ENCODE data around the gene MEIG1. TPM values are rescaled to one million over a fixed set of nuclear protein-coding genes. Genes with fewer than 3 reads are reported as not detected.
"Not testable (repeated sequence)": the region's sequence is repeated elsewhere in the genome, so short reads cannot be mapped to it uniquely, and the experiment has no call there.

Gene MEIG1
- total and polyA plus RNA-seq, 2 of the 8 experiments (the other 6 are each of a cell fraction or from before 2014, with no cell fraction given) = not detected

DNA sequence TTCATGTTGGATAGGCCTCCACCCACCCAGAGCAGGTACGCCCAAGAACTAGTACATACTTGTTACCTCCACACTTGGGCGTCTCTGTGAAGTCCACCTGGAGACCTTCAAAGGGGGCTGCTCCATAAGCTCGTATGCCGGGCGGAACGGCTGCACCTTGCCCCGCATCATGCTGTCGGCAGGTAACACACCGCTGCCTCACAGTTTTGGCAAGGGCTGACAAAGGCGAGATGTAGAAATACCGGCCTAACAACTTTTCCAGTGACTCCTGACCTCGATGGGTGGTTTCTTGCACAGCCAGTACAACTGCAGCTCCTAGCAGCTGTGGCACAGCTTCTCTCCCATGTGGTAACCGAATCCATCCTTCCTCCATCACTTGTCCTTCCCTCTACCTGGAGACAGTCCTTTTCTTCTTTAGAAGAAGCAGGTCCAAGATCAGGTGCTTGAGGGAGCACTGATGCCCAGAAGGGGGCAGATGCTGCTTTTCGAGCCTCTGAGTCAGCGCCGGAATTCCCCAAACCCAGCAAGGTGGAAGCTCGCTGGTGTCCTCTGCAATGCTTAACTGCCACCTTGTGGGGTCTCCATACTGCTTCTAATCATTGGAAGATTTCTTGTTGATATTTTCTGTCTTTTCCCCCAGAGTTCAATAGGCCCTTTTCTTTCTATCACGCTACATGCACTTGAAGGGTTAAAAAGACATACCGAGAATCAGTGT is 32.0 kb downstream of the MEIG1 start:
- H2AK5ac ChIP-seq (ENCODE audit: low read depth, low read length); H2BK20ac ChIP-seq (ENCODE audit: low read length); H3K9ac ChIP-seq (replicated peaks in 1 of 4; ENCODE audit: extremely low read depth in 1 of 4, low read depth in 3 of 4, low read length in 3 of 4); H3K27ac ChIP-seq (ENCODE audit: low read depth, low read length); FAIRE-seq; H3K36me3 ChIP-seq (ENCODE audit: control insufficient read depth in 2 of 4, insufficient read depth in 4 of 4, low read length in 3 of 4); H3K4me3 ChIP-seq (ENCODE audit: extremely low read depth in 1 of 4, insufficient read depth in 2 of 4, low read depth in 3 of 4, low read length in 4 of 4); H3K4ac ChIP-seq (replicated peaks; ENCODE audit: insufficient read length, low read depth, low read length); H4K5ac ChIP-seq (ENCODE audit: insufficient read length, low read depth, low read length); H3K27me3 ChIP-seq (replicated peaks in 1 of 4; ENCODE audit: control insufficient read depth in 3 of 4, extremely low read depth in 1 of 4, insufficient read depth in 3 of 4, low read length in 3 of 4); H3K4me1 ChIP-seq (replicated peaks in 1 of 4; ENCODE audit: control insufficient read depth in 3 of 4, insufficient read depth in 4 of 4, low read length in 3 of 4); H2BK120ac ChIP-seq (replicated peaks; ENCODE audit: low read depth, low read length); H3K9me3 ChIP-seq (ENCODE audit: insufficient read depth in 2 of 2, low read depth in 1 of 2, low read length in 1 of 2); H3K4me2 ChIP-seq (ENCODE audit: insufficient read depth in 1 of 2, low read depth in 2 of 2, low read length in 2 of 2); H3K79me2 ChIP-seq (ENCODE audit: control insufficient read depth in 1 of 2, insufficient read depth in 2 of 2, low read length in 2 of 2); H4K8ac ChIP-seq (ENCODE audit: extremely low read depth, insufficient read depth, low read length); H3K79me1 ChIP-seq (ENCODE audit: low read depth, low read length); H4K91ac ChIP-seq (replicated peaks; ENCODE audit: insufficient read length, low read length); H3K23ac ChIP-seq (ENCODE audit: insufficient read length); H2AFZ ChIP-seq (ENCODE audit: low read length); H4K20me1 ChIP-seq (replicated peaks in 1 of 2; ENCODE audit: control insufficient read depth in 1 of 2, insufficient read depth in 2 of 2, low read length in 2 of 2); H2BK15ac ChIP-seq (ENCODE audit: low read length); H3K18ac ChIP-seq (ENCODE audit: extremely low read depth, low read length); POLR2A ChIA-PET (ENCODE audit: partially characterized antibody); H3K14ac ChIP-seq (ENCODE audit: insufficient read length); H2BK5ac ChIP-seq (ENCODE audit: low read depth, low read length); H2BK12ac ChIP-seq (ENCODE audit: low read depth, low read length); H3K23me2 ChIP-seq (ENCODE audit: low read depth, low read length); H3K56ac ChIP-seq (replicated peaks; ENCODE audit: insufficient read length, low read depth, low read length): not testable (repeated sequence)
- peak in 1 of 2 experiments; percentile 60 for DNase-seq (ENCODE audit: low read depth in 1 of 2, low spot score in 2 of 2)
- WGBS, 2 experiments (ENCODE audit: extremely low coverage in 1 of 2, insufficient coverage in 1 of 2, insufficient read length in 1 of 2, insufficient replicate concordance in 2 of 2, low coverage in 1 of 2, low lambda C conversion rate in 2 of 2, missing lambda C conversion rate in 1 of 2) = 78% methylated on average over 19 of the region's 19 CpGs; no CpG with 5 or more reads in 1 of the 2 experiments
- peak; percentile 51 to 61 for TF ChIP-seq RAD21 (IDR thresholded peaks at IDR 0.05 in 1 of 2, conservative IDR thresholded peaks at IDR 0.05 in 1 of 2; ENCODE audit: low read depth in 2 of 2, low read length in 2 of 2)
- TF ChIP-seq CTCF (IDR thresholded peaks at IDR 0.05; ENCODE audit: control extremely low read depth in 1 of 3, insufficient read depth in 1 of 3, low read depth in 1 of 3, low read length in 3 of 3) = peak; percentile 28 to 60 (median 38)
- CTCF ChIA-PET (ENCODE audit: partially characterized antibody) = interaction anchor here (0.6 to 2.8 kb wide), 8 partner anchors 10 to 442 kb away, joined by 3 to 18 read pairs (median 4); no protein-coding TSS in a partner anchor

Data from H1 (cell line).